ENCODE measurements around the gene ZFHX3.

The ZFHX3 gene

DNA sequence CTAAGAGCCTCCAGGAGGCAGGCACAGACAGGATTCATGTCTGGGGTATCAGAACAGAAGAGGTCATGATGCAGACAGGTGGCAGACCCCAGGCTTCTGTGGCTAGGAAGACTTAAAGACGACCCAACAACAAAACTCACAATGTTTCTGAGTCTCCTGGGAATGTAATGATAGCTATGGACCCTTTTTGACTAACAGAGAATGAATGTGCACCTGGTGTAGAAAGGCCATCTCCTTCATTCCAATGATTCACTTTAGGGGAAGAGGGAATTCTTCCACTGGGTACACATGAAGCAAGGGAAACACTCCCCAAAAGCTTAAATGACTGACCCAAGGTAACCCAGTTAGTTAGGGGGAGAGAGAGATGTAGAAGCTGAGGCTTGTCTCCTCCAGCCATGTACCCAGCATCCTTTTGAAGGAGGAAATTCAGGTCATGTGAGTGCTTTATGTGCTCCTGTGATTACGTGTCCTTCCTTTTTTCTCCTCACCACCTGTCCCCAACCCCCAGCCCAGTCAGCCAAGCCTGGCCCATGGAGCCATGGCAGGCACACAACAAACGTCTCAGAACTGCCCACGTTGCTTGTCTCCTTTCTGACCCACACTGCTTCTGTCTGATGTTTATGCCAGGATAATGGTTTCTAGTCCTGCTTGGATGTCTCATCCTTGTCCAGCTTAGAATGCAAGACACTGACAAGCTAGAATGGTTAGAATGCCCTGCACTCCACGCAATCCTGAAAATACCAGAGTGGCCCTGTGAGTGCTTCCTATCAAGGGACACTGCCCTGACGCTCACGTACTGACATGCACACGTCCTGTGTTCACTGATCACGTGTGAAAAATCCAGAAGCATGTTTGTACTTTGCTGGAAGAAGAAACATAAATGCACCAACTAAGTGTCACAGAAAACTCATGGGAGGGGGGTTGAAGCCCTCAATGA lies 156.4 kb downstream of the ZFHX3 start:
- no peak for DNase-seq

DNA sequence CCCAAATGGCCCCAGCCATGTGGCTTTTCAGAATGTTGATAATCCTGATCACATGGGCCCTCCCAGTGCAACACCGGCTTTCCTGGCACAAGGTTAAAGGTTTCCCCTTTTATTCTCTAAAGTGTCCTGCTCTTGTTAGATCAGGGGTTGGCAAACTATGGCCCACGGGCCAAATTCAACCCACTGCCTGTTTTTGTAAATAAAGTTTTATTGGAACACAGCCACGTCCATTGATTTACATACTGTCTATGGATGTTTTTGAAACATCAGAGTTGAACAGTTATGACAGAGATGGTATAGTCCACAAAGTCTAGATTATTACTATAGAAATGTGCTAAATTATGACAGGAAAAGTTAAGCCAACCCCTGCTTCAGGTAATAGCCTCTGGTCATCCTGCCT lies 157.3 kb downstream of the ZFHX3 start:
- DNase-seq: no peak

DNA sequence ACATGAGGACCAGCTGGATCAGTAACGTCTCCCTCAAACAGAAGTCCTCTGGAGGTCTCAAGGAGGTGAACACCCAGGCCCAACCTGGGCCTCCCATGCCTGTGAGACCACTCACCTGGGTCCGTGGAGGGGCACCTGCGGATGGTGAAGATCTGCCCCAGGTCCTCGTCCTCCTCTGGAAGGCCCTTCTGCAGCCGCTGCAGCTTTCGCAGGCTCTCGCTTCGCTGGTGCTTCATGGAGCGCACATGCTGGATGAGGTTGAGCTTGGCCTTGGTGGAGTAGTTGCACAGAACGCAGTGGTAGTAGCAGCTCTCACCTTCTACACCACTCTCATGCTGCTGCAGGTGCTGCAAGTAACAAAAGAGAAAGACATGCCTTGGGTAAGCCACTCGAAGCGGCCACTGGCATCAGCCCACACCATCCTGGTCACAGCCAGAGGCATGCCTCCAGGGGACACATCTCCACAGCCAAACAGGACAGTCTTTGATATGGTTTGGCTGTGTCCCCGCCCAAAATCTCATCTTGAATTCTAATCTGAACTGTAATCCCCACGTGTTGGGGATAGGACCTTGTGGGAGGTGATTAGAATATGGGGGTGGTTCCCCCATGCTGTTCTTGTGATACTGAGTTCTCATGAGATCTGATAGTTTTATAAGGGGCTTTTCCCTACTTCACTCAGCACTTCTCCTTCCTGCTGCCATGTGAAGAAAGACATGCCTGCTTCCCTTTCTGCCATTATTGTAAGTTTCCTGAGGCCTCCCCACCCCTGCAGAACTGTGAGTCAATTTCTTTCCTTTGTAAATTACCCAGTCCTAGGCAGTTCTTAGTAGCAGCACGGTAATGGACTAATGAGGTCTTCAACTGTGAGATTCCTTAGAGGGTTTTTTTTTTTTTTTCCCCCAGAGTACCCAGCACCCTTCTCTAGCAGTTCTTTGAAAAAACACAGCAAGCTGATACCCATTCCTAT lies 158.0 kb downstream of the ZFHX3 start:
- DNase-seq: no peak

DNA sequence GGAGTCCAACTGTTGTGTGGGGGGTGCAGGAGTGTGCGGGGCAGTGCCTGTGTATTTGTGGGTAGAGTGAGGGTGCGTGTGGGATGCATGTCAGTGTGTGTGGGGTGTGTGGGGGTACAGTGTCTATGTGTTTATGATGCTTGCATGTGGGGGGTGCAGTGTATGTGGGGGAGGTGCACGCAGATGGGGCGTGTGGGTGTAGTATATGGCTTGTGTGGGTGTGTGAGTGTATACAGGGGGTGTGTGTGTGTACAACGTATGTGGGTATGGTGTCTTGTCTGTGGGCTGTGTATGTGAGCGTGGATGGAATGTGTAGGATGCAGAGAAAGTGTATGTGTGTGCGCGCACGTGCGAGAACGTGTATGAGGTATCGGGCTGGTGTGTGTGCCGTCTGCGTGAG lies 160.4 kb downstream of the ZFHX3 start:
- DNase-seq: no peak

DNA sequence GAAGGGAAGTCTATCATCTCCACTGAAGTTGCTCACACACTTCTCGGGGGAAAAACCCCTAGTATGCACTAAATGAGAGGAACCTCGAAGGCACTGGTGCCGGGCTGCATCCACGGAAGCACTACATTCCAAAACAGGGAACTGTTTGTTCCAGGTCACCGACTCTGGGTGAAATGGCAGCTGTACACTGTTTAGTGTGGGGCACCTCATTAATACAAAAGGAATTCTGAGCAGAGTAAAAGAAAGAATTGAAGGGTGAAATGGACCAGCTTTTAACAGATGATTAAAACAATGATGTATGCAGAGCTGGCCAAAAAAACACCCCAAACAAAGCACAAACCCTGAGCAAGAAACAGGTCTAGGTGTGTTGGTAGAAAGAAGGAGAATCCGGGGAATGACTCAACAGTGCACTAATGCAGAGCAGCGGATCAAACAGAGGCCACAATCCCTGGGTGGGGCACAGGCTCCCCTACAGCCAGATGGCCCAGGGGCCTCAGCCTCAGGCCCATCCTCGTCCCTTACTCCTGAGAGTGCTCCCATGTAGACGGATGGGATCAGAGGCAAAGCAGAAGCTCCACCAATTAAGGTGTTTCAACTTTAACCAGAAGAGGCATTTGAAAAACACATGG lies 161.5 kb downstream of the ZFHX3 start:
- no peak for DNase-seq

DNA sequence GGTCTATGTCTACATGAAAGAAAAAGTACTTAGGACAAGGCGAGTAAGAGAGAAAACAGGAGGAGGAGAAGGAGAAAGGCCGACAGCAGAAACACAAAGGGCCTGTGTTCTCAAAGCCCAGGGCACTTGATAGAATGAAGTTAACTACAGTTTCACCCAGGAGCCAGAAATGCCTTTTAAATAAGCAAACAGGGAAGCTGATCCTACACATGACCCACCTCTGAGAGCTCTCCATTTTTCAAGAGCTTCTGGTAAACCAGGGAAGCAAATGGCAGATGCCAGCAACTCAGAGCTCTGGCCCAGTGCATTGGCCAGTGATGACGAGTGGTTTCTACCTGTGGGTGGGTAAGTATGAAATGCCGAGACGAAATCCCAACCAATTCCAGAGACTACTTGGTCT lies 163.4 kb downstream of the ZFHX3 start:
- no peak for DNase-seq

DNA sequence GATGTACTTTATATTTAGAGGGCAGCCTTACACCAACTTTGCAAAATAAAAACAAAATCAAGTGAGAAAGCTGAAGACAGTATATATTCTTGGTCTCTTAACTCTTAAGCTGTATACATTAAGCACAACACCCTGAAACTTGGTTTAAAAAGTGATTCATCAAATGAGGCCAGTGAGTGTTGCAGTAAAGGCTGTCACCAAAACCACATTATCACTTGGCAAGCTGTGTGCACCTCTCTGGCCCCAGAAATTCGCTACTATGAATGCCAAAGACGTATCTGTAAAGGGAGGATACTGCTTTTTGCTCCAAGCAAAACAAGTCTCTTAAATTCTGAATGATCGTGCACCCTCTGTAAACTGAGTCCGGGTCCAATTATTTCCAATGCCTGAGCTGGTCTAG lies 163.9 kb downstream of the ZFHX3 start:
- no peak for DNase-seq

DNA sequence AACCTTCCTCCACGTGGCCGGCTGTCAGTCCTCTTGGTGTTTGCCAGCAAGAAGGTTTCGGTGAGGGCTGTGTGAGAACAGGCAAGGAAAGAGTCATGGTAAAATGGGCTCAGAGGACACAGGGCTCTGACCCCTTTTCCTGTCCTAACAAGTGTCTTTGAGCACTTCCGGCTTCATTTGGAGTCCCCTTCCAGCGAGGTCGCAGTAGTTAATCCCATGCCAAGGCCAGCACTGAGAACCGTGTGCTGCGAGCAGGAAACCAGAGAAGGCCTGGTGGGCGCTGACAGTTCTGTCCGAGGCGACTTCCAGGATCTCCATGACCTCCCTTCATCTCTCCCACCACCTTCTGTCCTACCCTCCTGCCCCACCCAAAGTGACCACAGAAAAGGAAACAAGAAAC lies 168.1 kb downstream of the ZFHX3 start:
- DNase-seq: no peak

DNA sequence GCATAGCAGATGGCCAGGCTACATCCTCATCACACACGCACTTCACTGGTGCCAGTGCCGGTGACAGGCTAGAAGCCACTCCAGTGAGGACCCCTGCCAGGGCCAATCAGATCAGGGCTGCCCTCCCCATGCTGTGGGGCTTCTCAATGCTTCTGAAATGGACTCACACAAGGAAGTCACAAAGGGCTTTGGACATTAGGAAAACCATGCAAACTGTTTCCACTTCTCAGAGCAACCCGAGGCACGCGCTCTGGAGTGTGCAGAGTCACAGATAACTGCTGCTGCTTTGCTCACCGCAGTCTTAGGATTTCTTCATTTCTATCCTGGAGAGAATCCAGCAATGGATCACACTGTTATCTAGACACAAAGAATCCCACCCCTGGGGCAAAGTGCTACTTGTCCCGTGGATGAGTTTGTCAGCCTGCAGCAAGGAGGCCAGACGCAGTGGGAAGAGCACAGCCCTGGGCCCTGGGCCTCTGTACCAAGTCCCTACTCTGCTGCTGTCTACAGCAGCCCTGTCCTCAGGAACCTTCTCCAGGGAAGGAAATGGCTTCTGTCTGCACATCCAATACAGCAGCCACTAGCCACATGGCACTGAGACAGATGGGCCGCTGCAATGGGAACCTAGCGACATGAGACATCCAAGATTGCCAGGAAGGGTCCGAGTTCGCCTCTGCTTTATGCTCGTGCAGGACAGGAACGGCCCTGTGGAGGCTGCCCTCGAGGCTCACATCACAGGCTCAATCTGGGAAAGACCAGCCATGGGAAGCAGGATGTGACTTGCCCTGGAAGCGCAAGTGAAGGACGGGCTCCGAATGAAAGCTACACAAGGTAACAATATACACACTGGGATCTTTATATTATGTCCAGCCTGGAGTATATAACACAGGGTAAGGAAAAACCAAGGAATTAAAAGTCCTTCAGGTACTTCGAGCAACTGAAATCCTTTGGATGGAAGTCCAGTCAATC lies 169.3 kb downstream of the ZFHX3 start:
- no peak for DNase-seq

DNA sequence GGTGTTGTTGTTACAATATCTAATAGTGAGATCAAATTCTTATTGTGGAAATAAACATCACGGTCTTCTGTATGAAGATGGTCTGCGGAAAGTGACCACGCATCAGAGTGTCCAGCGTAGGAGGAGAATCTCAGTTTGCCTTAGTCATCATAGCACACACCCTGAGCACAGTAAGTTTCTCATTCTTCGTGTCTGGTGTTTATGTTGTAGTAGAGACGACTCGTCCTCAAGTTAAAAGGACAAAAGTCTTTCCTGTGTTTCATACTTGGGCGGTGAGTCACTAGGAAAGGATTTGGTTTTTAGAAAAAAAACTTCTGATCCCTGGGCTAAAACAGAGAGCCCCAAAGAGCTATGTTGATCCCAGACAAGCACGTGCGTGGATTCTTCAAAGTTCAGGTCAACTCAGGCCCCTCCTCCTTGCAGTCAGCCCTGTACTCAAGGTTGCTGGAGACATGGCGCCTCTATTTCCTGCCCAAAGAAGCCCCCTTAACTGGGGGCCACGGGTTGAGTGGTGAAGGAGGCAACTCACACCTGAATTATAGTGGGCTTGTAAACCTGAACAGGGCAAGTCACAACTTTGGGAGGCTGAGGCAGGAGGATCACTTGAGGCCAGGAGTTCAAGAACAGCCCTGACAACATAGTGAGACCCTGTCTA lies 170.4 kb downstream of the ZFHX3 start:
- DNase-seq: no peak

DNA sequence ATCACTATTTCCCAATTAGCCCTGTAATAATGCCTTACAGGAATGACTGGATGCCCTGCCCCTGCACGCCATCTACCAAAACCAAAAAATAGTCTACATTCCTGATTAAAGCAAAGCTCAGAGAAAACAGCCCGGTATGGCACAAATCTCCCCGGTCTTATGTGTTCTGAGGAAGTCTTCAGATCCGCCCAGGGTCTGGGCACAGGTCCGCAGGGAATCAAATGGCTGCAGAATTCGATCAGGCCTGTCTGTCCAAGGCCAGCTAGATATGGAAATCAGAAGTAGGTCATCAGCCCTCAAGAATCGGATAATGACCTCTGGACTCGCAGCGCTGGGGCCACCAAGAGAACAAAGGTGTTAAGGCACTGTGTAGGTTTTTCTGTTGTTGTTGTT lies 171.0 kb downstream of the ZFHX3 start:
- DNase-seq: no peak

DNA sequence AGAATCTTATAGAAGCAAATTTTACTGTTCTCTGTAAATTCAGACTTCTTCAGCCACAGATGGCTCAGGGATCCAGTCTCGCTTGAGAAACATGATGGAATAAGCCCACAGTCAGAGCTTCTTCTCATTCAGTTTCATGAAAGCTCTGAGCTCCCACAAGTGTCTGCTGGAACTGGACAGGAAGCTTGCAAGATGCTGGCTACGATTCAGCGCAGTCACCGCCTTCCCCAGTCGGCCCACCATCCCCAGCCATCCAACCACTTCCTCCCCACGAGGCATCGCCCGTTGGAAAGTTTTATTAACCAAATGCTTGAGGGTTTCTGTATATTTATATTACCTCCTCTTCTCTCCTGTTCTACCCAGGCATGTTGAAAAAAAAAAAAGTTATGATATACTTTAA lies 171.7 kb downstream of the ZFHX3 start:
- no peak for DNase-seq

DNA sequence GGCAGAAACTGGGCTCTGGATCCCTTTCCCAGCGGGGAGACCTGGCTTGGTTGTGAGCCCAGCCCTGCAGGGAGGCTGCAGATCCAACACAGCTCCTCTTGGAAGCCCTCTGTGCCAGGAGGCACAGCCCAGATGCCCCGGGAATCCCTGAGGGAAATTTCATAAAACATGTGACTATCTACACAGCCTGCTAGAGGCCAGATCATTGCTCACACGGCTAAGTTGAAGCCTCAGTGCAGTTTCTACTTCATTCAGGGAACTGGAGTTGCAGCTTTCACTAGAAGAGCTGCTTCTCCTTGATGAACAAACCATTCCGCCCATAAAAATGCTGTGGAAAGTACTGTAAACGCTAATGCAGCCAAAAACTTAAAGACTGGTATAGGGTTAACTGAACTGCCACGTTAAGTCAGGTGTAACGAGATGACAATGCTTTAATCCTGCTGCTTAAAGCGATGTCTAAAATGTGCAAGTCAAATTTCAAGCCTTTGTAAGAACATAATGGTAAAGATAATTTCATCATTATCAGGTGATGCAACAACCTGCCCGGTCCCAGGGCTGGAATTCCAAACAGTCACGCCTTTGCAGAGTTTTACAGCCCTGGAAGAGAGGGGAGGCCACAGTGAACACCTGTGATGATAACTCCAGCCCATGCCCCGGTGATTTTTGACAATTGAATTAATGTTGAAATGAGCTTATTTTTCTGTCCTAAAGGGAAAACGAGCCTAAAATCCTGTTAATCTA lies 172.5 kb downstream of the ZFHX3 start:
- no peak for DNase-seq

DNA sequence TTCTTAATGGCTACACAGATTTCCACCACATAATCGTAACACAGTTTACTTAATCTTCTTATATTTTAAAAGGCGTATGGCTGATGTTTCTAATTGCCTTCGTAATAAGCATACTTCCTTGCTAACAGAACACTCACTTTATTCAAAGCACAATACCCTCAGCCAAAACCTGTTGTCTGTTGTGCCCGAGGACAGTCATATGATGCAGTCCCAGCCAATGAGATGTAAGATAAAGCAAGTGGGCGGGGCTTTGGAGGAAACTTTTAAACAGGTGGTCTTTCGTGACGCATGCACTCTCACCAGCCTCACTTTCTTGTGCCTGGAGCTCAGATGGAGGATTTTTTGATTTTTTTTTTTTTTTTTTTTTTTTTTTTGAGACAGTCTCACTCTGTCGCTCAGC lies 174.1 kb downstream of the ZFHX3 start:
- no peak for DNase-seq

DNA sequence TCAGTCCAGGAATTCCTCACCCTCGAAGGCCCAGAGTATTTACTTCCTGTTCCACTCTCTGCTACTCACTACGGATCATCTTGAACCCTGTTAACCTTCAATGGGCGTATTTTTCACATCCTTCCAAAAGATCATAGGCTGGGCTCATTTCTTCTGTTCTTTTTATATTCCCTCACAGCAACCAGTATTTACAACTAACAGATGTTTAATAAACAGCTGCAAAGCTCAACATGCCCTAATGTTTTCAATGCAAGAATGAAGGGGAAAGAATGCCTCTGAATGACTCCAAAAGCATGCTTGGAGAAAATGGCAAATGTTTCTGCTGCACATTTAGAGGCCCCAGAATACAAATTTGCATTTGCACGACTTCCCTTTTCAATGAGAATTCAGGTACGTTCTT lies 174.9 kb downstream of the ZFHX3 start:
- no peak for DNase-seq

DNA sequence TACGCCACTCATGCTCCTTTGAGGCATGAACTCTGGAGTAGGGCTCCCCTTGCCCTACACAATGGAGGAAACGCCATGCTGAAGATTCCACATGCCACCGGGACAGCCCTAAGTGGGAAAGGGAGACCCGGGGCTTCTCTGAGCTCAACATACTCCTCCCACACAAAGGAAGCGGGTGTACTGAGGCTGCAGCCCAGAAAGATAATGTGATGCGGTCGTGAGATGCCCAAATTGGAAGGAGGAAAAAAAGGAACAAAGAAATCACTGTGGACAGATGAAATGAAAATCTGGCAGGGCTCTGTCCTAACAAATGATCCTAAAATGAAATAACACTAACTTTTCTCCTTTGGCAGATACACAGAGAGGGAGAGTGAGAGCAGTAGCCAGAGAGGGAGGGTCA lies 182.1 kb downstream of the ZFHX3 start:
- DNase-seq: no peak

DNA sequence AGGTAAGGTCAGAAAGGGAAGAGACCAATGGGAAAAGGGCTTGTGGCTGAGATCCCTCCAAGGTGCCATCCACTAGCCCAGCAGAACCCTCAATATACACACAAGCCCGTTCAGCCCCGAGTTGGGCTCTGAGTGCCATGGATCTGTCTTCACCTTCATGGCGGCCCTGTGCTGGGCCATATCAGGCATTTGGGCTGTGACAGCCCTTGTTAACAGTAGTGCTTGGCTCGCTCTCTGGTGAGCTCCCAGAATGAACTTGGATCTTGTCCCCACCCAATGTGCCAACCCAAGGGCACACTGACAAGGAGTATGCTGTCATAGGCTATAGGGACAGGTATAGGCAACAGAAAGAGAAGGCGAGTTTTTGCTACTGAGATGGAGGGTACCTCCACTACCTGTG lies 182.7 kb downstream of the ZFHX3 start:
- DNase-seq: no peak

DNA sequence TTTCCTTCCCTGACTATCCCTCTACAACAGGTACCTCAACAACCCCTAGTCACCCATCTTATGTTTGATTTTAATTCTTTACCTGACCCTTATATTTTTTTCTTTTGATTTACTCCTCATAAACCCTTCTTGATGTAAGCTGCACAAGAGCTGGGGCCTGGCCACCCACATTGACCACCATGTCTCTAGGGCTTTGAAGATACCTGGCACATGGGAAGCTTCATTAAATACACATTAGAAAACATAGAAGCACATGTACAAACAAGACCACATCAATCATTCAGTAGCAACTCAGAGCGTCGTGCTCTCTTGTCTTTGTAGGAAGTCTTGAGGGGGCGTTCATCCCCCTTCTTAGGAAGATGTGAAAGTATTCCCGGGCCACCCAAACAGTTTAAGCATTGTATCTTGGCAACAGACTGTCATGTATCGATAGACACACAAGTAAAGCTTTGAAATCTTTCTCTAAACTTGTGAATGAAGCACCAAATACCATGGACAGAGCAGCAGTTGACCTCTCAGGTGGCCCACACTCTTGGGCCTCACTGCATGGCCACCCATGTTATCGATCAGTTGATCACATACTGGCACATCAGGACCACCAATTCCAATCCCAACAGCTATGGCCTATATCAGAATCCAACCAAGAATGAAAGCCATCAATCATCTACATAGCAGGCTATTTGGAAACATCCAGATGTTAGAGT lies 183.6 kb downstream of the ZFHX3 start:
- no peak for DNase-seq

DNA sequence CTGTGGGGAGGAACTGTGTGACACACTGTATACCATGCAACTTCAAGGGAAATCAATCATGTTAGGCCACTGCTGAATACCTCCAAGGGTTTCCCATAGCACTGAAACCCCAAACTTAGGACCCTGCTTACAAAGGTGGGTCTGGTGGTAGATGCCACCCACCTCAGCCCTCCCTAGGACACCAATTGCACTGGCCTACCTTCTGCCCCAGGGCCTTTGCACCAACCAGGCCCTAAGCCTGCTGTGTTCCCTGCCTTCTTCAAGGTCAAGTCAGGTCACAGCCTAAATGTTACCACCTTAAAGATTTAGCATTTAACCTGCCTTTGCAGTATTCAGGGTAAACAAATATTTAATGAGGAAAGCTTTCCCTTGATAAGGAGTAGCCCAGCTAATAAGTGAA lies 185.8 kb downstream of the ZFHX3 start:
- DNase-seq: no peak

Data from NCI-H1048 (cell line).